Measurements from ENCODE around the gene ARPC2. TPM values are rescaled to one million over a fixed set of nuclear protein-coding genes. Genes with fewer than 3 reads are reported as not detected.
A peak's percentile ranks its signal among the peaks of the same experiment; 100 is the strongest.

ARPC2 gene
- total and polyA plus RNA-seq, 12 donors, result 58.5 to 213 (median 134) TPM

DNA sequence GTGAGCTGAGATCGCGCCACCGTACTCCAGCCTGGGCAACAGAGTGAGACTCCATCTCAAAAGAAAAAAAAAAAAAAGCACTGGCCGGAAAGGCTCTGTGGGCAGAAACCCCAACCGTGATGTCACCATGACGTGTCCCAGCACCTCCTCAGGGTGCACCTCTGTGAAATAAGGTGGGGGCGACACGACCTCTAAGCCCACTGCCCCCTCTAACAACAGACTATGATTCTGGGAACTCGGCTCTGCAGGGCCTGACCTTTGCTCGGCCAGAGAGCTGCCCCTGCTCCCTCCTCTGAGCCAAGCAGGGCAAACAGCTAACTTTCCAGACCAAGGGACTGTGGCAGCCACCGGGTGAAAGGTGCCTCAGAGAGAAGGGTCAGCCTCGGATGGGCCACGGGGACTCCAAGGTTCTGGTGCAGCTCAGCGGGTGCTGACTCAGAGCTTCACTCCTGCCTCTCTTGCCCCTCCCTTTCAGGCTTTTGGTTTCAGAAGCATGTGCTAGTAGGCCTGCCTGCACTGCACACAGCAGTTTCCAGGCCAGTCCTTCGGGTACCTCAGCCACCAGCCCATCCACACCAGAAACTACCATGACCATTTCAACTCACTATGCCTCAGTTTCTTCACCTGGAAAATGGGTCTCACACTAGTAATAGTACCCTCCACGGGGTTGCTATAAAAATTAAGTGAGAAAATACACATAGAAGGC, 67.3 kb downstream of the ARPC2 start:
- Histone ChIP-seq H3K27me3 (no peaks in the 10 kb centered on the region), H3K9me3 (no peaks in the 10 kb centered on the region), H3K4me3 (no peak overlapping the region), H3K27ac (peak overlapping the region; percentile 19 to 100 (median 98)), H3K36me3 (peaks cover 5 to 55% (median 17%) of the 10 kb centered on the region in 9 donors), H3K4me1 (peaks cover 51 to 83% (median 81%) of the 10 kb centered on the region in 9 donors)
- WGBS, 2 donors, result 61 to 79% methylated on average over 16 of the region's 16 CpGs
- no peak for DNase-seq
- intact Hi-C loops (cut with DNase I), result no loop called here
- peak in 1 of 8 donors; percentile 18 for ATAC-seq
- TF ChIP-seq, protein P1, sequence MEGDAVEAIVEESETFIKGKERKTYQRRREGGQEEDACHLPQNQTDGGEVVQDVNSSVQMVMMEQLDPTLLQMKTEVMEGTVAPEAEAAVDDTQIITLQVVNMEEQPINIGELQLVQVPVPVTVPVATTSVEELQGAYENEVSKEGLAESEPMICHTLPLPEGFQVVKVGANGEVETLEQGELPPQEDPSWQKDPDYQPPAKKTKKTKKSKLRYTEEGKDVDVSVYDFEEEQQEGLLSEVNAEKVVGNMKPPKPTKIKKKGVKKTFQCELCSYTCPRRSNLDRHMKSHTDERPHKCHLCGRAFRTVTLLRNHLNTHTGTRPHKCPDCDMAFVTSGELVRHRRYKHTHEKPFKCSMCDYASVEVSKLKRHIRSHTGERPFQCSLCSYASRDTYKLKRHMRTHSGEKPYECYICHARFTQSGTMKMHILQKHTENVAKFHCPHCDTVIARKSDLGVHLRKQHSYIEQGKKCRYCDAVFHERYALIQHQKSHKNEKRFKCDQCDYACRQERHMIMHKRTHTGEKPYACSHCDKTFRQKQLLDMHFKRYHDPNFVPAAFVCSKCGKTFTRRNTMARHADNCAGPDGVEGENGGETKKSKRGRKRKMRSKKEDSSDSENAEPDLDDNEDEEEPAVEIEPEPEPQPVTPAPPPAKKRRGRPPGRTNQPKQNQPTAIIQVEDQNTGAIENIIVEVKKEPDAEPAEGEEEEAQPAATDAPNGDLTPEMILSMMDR (IDR thresholded peaks at IDR 0.05), result no peak

- peak; percentile 69 to 76 for DNase-seq
- WGBS, 2 donors, result 14 to 27% methylated on average over 6 of the region's 6 CpGs
Observed at GRCh38 chr2:218285604-218286003, 68.6 kb downstream of the ARPC2 start.

DNA sequence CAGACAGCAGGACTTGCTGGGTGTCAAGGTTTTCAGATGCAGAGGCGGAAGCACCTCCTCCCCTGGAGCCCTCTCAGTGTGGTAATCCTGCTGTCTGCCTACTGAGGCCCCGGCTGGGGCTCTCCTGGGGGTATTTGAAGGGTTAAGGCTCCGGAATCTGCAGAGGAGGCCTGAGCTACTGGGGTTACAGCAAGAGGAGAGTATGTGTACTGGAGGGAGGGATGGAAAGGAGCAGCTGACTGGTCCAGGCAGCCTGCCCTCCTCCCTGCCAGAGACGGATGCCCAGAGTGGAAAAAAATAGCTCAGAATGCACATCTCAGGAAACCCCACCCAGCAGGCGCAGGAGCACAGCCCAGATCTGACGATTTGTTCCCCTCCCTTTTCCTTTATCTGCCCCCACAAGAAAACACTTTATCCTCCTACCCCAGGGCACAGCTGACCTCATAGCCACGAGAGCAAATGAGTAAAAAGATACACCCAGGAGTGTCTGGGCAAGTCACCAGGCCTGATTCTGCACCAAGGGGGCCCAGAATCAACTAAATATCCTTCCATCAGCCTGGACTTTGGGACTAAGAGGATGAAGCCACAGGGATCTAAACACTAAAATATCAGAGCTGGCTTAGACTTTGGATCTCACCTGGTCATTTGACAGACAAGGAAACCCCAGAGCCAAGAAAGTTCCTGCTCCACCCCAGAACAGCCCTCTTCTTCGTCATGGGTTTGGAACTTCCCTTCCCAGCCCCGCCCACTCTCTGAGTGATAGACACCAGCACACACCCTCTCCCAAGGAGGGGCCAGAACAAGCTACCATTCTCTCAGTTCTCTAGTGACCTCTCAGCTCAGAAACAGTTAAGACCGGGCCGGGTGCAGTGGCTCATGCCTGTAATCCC, 69.8 kb downstream of the ARPC2 start:
- peaks cover 56 to 99% (median 97%) of the 10 kb centered on the region in 9 donors for H3K4me1 ChIP-seq

More at GRCh38 chr2:218285604-218286003, 68.6 kb downstream of the ARPC2 start:
- H3K9me3 ChIP-seq, result no peaks in the 10 kb centered on the region
- peaks cover 55 to 96% (median 95%) of the 10 kb centered on the region in 9 donors for H3K4me1 ChIP-seq
- TF ChIP-seq, protein P1 (IDR thresholded peaks at IDR 0.05), result no peak
- H3K27ac ChIP-seq, result peak overlapping the region; percentile 92 to 100 (median 98)
- peak; percentile 17 to 64 (median 46) for ATAC-seq
- H3K4me3 ChIP-seq, result peak overlapping the region in 8 of 10 donors; percentile 35 to 65 (median 54)
- H3K27me3 ChIP-seq, result no peaks in the 10 kb centered on the region
- intact Hi-C loops (cut with DNase I), result loop anchor here in 5 of 10 donors (2.0 to 5.0 kb wide), 4 partner anchors 13 to 113 kb away; partner anchors contain the start of genes CTDSP1 (in 3 of the 5), AAMP (in 1 of the 5) and PNKD (in 1 of the 5)
- H3K36me3 ChIP-seq, result peaks cover 0 to 42% (median 11%) of the 10 kb centered on the region in 9 donors

More for the DNA sequence above, 69.8 kb downstream of the ARPC2 start:
- ATAC-seq (peak; percentile 83 to 92 (median 86)), DNase-seq (peak; percentile 84 to 96)
- Histone ChIP-seq H3K27me3 (no peaks in the 10 kb centered on the region), H3K36me3 (peaks cover 0 to 29% (median under 1%) of the 10 kb centered on the region in 9 donors), H3K9me3 (no peaks in the 10 kb centered on the region), H3K4me3 (peak overlapping the region; percentile 4 to 65 (median 49)), H3K27ac (peak overlapping the region; percentile 92 to 100 (median 98))
- 1 to 3% methylated on average over 11 of the region's 11 CpGs for WGBS, 2 donors
- intact Hi-C loops (cut with DNase I), result loop anchor here in 5 of 10 donors (2.0 to 5.0 kb wide), 4 partner anchors 14 to 112 kb away; partner anchors contain the start of genes CTDSP1 (in 3 of the 5), AAMP (in 1 of the 5) and PNKD (in 1 of the 5)
- TF ChIP-seq, protein P1 (IDR thresholded peaks at IDR 0.05), result no peak

Measured in heart right ventricle (tissue), 16 donors.